HG02588 (cell line): ENCODE results near the gene LSM5.
"Not testable (repeated sequence)": the region's sequence is repeated elsewhere in the genome, so short reads cannot be mapped to it uniquely, and the experiment has no call there.

Experiments
- ATAC-seq: cut with Tn5 transposase; IDR thresholded peaks from one replicate; pipeline ENCODE4 v1.9.1; 2021; ENCODE audit warnings: mild to moderate bottlenecking, moderate library complexity; ENCODE audit not compliant: unreplicated experiment

LSM5 gene

DNA sequence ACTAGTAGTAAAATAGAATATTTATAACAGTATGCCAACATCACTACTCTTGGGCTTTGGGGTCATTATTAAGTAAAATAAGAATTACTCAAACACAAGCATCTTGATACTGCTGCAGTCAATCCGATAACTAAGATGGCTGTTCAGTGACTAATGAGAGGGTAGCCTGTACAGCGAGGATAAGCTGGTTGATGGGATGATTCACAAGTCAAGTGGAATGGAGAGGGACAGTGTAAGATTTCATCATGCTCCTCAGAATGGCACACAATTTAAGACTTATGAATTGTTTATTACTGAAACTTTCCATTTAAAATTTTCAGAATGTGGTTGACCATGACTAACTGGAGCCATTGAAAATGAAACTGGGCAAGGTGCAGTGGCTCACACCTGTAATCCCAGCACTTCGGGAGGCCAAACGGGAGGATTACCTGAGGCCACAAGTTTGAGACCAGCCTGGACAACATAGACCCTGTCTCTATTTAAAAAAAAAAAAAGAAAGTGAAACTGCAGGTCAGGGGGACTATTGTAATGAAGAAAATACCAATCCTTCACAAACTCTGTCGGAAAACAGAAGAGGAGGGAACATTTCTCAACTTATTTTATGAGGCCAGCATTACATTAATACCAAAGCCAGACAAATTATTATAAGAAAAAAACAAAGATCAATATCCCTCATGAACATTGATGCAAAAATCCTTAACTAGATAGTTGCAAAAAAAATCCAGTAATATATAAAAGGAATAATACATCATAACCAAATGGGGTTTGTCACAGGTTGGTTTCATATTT lies 16.3 kb upstream of the LSM5 start:
- ATAC-seq, result no peak

DNA sequence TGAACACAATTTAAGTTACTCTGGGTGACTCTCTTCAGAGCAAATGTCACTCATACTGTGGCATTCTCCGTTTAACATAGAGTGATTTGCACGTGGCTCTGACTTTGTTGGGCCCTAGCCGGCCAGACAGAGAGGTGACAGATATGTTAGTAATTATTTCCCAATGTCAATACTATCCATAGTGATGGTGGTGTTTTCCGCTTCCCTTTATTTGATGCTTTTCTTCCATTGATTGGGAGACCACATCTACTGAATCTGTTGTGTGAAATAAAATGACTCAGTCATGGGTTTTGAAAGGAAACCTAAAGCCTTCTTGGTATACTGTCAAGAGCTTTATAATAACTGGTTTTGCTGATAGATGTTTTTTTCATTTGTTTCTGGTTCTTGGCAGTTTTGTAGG lies 12.5 kb upstream of the LSM5 start:
- ATAC-seq, result no peak

DNA sequence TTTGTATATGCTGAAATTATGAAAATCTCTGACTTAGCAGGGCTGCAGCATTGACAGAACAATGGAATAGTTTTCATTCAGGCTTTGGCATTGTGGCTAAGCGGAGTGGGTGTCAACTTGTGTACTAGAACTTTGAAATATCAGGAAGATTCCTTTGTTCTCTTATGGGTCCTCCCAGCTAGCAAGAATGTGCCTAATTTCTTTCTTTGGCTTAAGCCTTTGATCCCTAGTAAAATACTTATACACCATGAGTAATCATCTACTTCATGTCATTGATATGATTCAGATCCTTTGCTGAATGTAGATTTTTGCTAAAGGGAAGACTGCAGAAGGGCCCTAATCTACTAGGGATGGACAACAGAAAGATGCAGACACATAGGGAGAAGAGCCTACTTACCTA lies 11.3 kb upstream of the LSM5 start:
- ATAC-seq, result no peak

DNA sequence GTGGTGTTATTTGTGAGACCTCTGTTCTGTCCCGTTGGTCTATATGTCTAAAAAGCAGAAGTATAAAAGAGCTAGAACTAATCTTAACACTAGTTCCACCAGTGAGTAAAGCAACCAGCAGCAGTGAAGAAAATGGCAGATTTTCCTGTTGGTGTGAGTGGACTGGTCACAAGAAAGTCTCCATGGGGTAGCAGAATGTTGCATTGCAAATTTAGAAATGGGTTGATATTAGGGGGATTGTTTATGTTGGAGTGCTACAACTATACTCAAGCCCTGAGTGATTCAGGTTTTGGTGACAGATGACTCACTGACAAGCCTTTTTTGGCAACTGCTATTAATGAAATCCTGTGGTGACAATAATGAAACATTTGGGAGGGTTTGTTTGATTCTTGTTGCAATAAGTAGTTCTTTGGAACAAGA lies 10.8 kb upstream of the LSM5 start:
- ATAC-seq, result peak; percentile 60

DNA sequence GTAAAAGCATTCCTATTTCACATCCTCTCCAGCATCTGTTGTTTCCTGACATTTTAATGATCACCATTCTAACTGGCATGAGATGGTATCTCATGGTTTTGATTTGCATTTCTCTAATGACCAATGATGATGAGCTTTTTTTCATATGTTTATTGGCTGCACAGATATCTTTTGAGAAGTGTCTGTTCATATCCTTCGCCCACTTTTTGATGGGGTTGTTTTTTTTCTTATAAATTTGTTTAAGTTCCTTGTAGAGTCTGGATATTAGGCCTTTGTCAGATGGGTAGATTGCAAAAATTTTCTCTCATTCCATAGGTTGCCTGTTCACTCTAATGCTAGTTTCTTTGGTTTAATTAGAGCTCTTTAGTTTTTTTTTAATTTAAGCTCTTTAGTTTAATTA lies 10.0 kb upstream of the LSM5 start:
- not testable (repeated sequence) for ATAC-seq

DNA sequence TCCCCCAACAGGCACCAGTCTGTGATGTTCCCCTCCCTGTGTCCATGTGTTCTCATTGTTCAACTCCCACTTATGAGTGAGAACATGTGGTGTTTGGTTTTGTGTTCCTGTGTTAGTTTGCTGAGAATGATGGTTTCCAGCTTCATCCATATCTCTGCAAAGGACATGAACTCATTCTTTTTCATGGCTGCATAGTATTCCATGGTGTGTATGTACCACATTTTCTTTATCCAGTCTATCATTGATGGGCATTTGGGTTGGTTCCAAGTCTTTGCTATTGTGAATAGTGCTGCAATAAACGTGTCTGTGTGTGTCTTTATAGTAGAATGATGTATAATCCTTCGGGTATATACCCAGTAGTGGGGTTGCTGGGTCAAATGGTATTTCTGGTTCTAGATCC lies 9.6 kb upstream of the LSM5 start:
- not testable (repeated sequence) for ATAC-seq

DNA sequence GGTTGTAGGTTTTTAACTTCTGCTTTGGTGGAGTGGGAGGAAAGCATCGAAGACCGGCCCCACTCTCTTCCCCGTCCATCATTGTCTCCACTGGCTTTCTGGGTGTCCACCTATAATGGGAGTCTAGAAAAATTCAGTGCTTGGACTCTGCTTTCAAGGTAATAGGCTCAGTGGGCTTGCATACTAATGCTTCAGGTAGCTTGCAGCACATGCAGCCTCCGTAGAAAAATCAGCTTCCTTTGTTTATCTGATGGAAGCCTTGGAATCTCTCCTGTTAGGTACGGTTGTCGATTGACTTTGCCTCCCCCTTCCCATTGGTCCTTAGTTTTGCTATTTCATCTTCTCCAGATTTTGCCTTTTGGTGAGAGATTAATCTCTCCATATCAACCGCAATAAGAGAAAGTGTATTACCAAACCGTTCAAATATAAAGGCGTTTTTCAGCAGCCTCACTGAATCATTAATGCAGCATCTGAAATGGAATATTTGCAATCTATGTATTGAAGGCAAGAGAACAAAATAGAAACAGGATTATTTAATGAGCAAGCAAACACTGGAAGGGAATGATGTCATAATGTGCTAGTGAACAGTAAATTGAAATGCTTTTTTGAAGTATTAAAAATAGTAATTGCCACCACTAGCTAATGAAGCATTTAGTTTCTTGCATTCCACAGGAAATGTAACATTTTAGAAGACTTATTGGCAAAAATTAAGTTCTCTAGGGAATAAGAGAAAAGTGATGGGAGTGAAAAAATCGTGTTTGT lies 6.1 kb upstream of the LSM5 start:
- no peak for ATAC-seq

DNA sequence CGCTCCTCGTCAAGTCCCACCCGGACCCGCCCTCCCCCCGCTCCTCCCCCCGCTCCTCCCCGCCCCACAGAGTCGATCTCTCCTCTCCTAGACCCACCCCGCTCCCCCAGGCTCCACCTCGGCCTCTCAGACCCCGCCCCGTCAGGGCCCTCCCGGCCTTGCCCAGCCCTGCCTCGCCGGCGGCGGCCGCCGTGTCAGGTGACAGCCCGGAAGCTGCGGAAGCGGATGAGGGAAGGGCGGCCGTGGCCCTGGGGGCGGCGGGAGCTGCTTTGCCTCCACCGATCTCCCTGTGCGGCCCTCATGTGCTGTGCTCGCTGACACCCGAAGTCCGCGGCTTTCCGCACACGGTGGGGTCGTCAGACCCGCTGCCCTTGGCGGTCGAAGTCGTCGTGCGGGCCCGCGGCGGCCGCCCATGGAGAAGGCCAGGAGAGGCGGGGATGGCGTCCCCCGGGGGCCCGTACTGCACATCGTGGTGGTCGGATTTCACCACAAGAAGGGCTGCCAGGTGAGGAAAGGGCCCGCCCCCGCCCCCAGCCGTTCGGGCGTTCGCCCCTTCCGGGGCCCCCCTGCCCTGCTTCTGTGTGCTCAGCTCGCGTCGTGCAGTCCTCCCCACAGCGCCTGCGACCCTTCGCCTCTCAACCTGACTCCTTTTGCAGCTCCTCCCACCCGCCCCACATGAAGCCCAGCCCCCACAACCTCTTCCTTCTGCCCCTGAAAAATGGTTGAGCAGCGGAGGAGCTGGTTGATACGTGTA lies 5.3 kb upstream of the LSM5 start, which contains the start of gene AVL9:
TSS of gene AVL9 (plus strand) at position 192 of the 754 bp plus-strand sequence. CDS start at position 413, 221 bp downstream.
- ATAC-seq, result peak; percentile 96

DNA sequence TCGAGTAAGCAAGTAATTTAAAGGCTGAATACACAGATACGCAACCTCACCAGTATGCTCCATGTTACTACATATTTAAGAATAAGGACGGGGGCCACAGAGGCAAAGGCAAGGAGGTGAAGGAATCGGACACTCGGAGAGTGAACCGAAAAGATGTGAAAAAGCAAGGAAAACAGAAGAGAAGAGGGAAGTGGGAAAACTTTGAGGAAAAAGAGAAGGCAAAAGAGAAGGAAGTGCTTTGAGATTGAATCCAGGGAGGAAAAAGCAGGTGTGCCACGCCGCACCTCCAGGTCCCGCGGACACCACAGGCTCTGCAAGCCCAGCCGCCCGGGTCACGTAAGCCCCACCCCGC lies 4.7 kb upstream of the LSM5 start:
- ATAC-seq, result peak; percentile 5

DNA sequence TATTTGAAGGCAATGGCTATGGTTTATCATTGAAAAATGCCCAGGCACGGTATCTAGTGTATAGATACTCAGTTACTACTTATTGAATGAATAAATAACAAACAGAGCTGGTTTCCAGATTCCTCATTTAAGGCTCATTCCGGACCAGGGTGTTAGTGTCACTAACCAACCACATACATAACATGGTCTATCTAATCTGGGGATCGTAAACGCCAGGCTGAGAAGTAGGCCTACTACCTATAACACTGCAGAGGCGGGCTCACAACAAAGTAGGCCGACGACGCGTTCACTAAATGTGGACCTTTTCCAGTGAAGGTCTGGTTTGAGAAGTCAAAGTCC lies 423 bp downstream of the LSM5 start:
- peak; percentile 11 for ATAC-seq

DNA sequence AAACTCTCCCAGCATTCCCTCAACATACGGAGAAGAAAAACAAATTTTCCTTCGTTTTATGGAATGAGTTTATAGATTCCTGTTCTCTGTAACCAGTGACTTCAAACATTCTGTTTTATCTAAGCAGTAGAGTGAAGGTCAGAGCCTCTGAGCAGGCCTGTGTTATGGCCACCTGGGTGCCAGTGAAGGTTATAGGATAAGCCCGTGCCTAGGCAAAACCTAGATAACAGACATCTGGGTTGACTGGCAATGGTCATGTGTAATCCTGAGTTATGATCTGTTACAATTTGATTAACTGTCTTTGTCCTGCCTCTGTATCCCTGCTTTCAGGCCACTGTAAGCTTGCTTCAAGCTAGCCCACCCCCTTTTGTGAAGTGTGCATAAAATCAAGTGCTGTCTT lies 8.3 kb downstream of the LSM5 start:
- ATAC-seq, result no peak

DNA sequence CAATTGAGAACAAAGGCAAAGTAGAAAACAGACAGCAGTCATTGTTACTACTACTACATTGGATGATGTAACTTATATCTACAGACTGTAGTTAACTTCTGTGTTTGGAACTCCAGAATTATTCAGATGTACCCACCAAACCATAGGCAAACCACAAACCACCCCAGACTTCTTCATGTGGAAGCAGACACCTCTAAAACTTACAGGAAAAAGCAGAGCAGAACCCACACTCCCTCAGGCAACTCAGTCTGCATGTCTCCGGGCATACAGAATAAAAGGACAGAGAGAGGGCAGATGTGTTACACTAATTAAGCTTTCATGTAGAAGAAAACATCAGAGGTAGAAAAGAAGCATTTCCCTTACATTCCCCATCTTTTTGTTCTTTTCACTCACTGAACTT lies 9.0 kb downstream of the LSM5 start:
- no peak for ATAC-seq

DNA sequence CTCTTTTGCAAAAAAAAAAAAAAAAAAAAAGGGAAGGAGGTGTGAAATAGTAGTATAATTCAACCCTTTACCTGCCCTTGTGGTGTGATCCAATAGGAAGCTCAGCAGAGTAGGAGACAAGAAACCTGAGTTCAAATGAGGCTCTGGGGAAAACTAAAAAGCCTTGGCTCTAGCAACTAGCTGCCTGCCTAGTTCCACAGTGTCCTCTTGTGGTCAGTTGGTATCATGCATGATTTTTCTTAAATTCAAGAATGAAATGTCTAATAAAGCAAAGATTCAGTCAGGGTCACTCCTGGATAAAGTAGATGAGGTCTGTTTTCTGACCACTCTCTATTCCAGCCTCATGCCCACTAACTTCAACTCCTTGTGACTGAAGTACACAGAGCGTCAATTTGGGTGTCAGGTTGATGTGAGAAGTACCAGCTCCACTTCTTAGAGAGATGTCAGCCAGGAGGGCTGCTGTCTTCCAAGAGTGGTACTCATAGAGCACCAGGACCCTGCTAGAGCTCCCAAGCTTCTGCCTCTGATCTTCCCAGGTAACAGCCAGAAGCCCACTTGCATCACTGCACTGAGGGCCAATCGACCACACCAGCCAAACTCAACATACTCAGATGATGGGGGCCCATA lies 10.5 kb downstream of the LSM5 start:
- ATAC-seq, result no peak

DNA sequence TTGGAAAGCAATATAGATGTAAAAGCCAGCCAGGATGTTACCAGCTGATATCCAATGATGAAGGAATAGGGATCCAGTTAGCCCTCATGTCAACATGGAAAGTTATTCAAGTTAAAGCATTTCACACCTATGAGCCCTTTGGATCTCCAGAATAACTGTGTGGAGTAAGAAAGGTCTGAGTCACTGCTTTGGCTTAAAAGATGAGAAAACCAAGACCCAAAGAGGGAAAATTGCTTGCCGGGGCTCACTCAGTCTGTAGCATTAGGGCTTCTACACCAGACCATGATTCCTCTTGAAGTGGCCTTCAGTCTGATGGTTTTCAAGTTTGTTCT lies 12.6 kb downstream of the LSM5 start:
- ATAC-seq, result no peak

DNA sequence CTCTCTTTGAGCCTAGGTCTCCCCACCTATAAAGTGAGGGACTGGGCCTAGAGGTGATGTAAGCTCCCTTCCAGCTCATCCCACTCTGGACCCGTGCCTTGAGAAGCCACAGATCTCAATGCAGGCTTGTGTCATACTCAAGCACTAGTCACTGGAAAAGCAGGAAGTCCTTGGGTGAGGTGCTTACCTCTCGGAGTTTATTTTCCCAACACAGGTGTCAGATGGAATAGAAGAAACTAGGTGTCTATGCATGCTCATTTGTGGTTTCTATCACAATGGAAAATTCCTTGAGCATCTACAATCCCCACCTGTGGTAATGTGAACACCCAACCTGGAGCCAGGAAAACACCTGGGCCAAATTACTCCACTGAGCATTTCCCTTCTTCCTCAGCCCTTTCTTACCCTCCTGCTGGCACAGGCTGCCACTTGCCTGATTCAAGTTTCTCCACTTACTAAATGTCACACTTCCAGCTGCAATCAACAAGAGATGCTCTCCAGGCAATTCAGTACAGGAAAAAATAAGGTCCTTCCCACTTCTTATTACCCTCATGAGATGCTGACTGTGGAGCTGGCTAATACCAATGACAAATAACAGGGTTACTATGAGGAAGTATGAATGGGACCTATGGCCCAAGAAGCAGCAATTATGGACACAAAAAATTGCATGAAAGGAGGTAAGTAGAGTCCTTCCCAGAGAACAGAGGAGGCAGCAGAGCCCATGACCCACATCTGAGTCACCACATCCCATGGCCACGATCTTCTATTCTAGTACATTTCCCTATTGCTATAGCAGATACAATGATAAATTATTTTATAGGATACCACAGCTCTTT lies 13.1 kb downstream of the LSM5 start:
- no peak for ATAC-seq

DNA sequence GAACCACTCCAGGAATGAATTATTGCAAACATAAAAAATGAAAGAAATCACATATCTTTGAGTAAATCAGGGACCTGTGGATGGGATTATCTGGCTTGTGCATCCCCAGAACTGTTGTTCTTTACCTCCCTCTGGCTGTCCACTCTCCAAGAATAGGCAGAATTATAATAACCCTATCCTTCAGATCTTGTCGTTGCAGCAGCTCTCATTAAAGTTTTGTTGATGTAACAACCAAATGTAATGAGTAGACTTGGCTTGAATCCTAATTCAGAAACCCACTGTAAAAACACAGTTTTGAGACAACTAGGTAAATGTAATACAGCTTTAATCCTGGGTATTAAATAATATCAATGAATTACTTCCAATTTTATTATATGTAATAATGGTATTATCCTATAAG lies 16.2 kb downstream of the LSM5 start:
- no peak for ATAC-seq

DNA sequence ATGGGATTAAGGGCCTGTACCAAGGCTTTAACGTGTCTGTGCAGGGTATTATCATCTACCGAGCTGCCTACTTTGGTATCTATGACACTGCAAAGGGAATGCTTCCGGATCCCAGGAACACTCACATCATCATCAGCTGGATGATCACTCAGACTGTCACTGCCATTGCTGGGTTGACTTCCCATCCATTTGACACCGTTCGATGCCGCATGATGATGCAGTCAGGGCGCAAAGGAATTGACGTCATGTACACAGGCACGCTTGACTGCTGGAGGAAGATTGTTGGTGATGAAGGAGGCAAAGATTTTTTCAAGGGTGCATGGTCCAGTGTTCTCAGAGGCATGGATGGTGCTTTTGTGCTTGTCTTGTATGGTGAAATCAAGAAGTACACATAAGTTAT lies 18.2 kb downstream of the LSM5 start:
- ATAC-seq, result no peak

DNA sequence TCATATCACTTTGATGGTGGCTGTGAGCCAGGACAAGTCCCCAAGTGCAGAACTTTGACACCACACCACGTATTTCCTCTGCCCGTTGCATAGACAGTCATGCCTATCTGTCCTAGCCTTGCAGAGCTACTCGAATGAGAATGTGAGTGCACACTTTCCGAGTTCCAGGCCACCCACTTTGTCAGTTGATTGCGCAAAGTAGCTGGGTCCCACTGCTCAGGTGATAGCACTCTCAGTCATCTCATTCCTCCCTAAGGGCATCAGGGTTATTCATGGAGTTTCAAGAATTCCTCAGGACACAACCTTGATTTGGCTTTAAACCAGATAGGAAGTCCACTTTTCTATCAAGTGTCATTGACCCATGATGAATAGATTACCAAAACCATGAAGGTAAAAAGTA lies 19.3 kb downstream of the LSM5 start:
- no peak for ATAC-seq

DNA sequence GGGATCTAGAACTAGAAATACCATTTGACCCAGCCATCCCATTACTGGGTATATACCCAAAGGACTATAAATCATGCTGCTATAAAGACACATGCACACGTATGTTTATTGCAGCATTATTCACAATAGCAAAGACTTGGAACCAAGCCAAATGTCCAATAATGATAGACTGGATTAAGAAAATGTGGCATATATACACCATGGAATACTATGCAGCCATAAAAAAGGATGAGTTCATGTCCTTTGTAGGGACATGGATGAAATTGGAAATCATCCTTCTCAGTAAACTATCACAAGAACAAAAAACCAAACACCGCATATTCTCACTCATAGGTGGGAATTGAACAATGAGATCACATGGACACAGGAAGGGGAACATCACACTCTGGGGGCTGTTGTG lies 20.2 kb downstream of the LSM5 start:
- not testable (repeated sequence) for ATAC-seq

DNA sequence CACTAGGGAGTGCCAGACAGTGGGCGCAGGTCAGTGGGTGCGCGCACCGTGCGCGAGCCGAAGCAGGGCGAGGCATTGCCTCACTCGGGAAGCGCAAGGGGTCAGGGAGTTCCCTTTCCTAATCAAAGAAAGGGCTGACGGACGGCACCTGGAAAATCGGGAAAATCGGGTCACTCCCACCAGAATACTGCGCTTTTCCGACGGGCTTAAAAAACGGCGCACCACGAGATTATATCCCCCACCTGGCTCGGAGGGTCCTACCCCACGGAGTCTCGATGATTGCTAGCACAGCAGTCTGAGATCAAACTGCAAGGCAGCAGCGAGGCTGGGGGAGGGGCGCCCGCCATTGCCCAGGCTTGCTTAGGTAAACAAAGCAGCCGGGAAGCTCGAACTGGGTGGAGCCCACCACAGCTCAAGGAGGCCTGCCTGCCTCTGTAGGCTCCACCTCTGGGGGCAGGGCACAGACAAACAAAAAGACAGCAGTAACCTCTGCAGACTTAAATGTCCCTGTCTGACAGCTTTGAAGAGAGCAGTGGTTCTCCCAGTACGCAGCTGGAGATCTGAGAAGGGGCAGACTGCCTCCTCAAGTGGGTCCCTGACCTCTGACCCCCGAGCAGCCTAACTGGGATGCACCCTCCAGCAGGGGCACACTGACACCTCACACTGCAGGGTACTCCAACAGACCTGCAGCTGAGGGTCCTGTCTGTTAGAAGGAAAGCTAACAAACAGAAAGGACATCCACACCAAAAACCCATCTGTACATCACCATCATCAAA lies 25.4 kb downstream of the LSM5 start:
- not testable (repeated sequence) for ATAC-seq
